HCT116 (cell line): Measurements from ENCODE around the gene DNAJC4.

Source experiments
- CEBPB ChIP-seq: IDR thresholded peaks from 2 replicates; pipeline ENCODE4 v1.6.1; 2012; ENCODE audit warnings: low read depth
- CTCF ChIP-seq, 3 experiments: fragments of 200-600 bp in 1 of 3; sonication (generic) in 1 of 3; IDR thresholded peaks in 2 of 3; conservative IDR thresholded peaks in 1 of 3; 2 replicates each; pipeline ENCODE4 v1.5.1; 2012 to 2017; ENCODE audit warnings: low read depth in 2 of 3, low read length in 2 of 3, antibody characterized with exemption in 1 of 3, borderline replicate concordance in 1 of 3, control low read depth in 1 of 3, mild to moderate bottlenecking in 1 of 3, mixed read lengths in 1 of 3, mixed run types in 1 of 3, moderate library complexity in 1 of 3; ENCODE audit not compliant: insufficient read depth in 1 of 3
- EZH2phosphoT487 ChIP-seq: fragments of 200-600 bp; IDR thresholded peaks from 2 replicates; pipeline ENCODE4 v1.6.1; 2018; ENCODE audit warnings: antibody characterized with exemption, borderline replicate concordance
- MAX ChIP-seq: IDR thresholded peaks from 2 replicates; pipeline ENCODE4 v1.6.1; 2012
- POLR2A ChIP-seq: IDR thresholded peaks from 2 replicates; pipeline ENCODE4 v1.7.0; 2011; ENCODE audit warnings: borderline replicate concordance; ENCODE audit not compliant: insufficient read depth, insufficient read length; ENCODE audit errors: extremely low read depth
- POLR2AphosphoS5 ChIP-seq: IDR thresholded peaks from 2 replicates; pipeline ENCODE4 v1.6.1; 2011; ENCODE audit warnings: mild to moderate bottlenecking, low read depth, low read length, moderate library complexity
- REST ChIP-seq: IDR thresholded peaks from 2 replicates; pipeline ENCODE4 v1.6.1; 2012; ENCODE audit warnings: low read depth
- SIN3A ChIP-seq: IDR thresholded peaks from 2 replicates; pipeline ENCODE4 v1.6.1; 2012; ENCODE audit warnings: low read depth
- YY1 ChIP-seq: IDR thresholded peaks from 2 replicates; pipeline ENCODE4 v1.6.1; 2011; ENCODE audit warnings: low read length, low read depth, moderate library complexity, mild to moderate bottlenecking; ENCODE audit not compliant: insufficient replicate concordance; ENCODE audit errors: extremely low read depth

GRCh38 chr11:64230171-64230984, at the start of gene DNAJC4:
- TF ChIP-seq SIN3A (no peak), CTCF (IDR thresholded peaks at IDR 0.05 in 2 of 3, conservative IDR thresholded peaks at IDR 0.05 in 1 of 3; ENCODE audit: borderline replicate concordance in 1 of 3, insufficient read depth in 1 of 3, low read depth in 2 of 3, low read length in 2 of 3) (no peak), YY1 (peak; percentile 79), REST (no peak), EZH2phosphoT487 (no peak), CEBPB (no peak), POLR2A (no peak), MAX (no peak), POLR2AphosphoS5 (peak; percentile 84)
